Smooth muscle cell (in vitro differentiated cells): ENCODE measurements around the gene CELF2. TPM values are rescaled to one million over a fixed set of nuclear protein-coding genes. Genes with fewer than 3 reads are reported as not detected.

ENCODE experiments used
- DNase-seq: peaks from one replicate; lab custom pipeline; 2025; ENCODE audit not compliant: unreplicated experiment; lab: John Stamatoyannopoulos, UW
- H2AFZ ChIP-seq: fragments of 200-600 bp; sonication (generic); 2 replicates; pipeline ENCODE4 v1.6.0; 2016; ENCODE audit warnings: antibody characterized with exemption, low read depth, mild to moderate bottlenecking
- H3F3A ChIP-seq: fragments of 200-600 bp; sonication (generic); 2 replicates; pipeline ENCODE4 v1.6.0; 2017; ENCODE audit warnings: antibody characterized with exemption, low read depth
- H3K27ac ChIP-seq: fragments of 200-600 bp; sonication (generic); 2 replicates; pipeline ENCODE4 v1.5.1; 2016; ENCODE audit warnings: low read depth, mild to moderate bottlenecking
- H3K27me3 ChIP-seq: fragments of 200-600 bp; sonication (generic); 2 replicates; pipeline ENCODE4 v1.6.1; 2016; ENCODE audit warnings: low read depth, mild to moderate bottlenecking
- H3K36me3 ChIP-seq: fragments of 200-600 bp; sonication (generic); 2 replicates; pipeline ENCODE4 v1.5.1; 2016; ENCODE audit warnings: low read depth
- H3K4me1 ChIP-seq: fragments of 200-600 bp; sonication (generic); 2 replicates; pipeline ENCODE4 v1.5.1; 2016; ENCODE audit warnings: low read depth
- H3K4me2 ChIP-seq: fragments of 200-600 bp; sonication (generic); 2 replicates; pipeline ENCODE4 v1.6.0; 2016; ENCODE audit warnings: mild to moderate bottlenecking
- H3K4me3 ChIP-seq: fragments of 200-600 bp; sonication (generic); 2 replicates; pipeline ENCODE4 v1.5.1; 2016; ENCODE audit warnings: mild to moderate bottlenecking
- H3K79me2 ChIP-seq: fragments of 200-600 bp; sonication (generic); 2 replicates; pipeline ENCODE4 v1.6.0; 2016; ENCODE audit warnings: low read depth, mild to moderate bottlenecking
- H3K9ac ChIP-seq: fragments of 200-600 bp; sonication (generic); 2 replicates; pipeline ENCODE4 v1.6.0; 2016; ENCODE audit warnings: low read depth
- H3K9me3 ChIP-seq: fragments of 200-600 bp; sonication (generic); replicated peaks from 2 replicates; pipeline ENCODE4 v1.5.1; 2016; ENCODE audit warnings: low read depth
- H4K20me1 ChIP-seq: fragments of 200-600 bp; sonication (generic); 2 replicates; pipeline ENCODE4 v1.6.0; 2016; ENCODE audit warnings: low read depth
- WGBS: methylation state at CpG from one replicate; pipeline ENCODE4 v1.1.7; 2016; ENCODE audit warnings: low lambda C conversion rate; 5-methylcytosine and 5-hydroxymethylcytosine counted together
- polyA plus RNA-seq: library from polyadenylated mRNA; unstranded; fragments of >200 nt; fragmentation: Nextera tagmentation; extraction: Ambion mirVana; gene quantifications from 2 replicates; pipeline ENCODE4 v1.2.1, GENCODE V29; 2016
- total RNA-seq: library from RNA; depleted of rRNA; stranded (reverse); fragments of >200 nt; gene quantifications from 2 replicates; pipeline ENCODE4 v1.2.3, GENCODE V29; 2014
- TF ChIP-seq, protein P1 (sequence below): fragments of 200-600 bp; sonication (generic); IDR thresholded peaks from 2 replicates; pipeline ENCODE4 v1.5.1; 2017; ENCODE audit warnings: borderline replicate concordance, mild to moderate bottlenecking, antibody characterized with exemption; ENCODE audit not compliant: insufficient read depth, poor library complexity, severe bottlenecking

Gene CELF2
- total and polyA plus RNA-seq, 2 experiments from 2014 or later = 3.0 to 4.7 TPM

DNA sequence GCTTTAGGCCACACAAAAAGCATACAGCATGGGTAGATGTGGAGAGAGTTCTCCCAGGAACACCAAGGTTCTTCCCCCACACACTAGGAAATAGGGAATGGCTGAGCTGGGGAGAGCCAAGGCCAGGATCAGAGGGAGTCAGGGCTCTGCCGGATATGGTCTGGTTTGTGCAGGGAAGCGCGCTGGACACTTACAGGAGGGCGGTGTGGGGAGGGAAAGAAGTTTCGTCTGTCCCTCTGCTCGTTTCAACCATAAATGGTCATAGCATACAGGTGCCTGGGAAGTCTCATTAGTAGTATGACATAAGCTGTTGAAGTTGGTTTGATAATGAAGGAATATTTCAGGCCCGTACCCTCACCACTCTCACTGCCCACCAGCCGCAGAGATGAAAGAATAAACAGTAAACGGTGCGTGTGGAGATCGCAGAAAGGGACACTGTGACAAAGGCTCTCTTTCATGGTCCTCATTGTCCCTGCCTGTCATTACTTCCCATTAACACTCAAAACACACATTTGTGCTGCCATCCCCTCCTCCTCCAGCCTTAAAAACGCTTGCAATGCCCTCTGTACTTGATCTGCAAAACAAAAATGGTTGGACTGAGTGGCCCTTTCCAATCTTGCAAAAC is 207.2 kb downstream of the CELF2 start:
- DNase-seq = no peak
- Histone ChIP-seq H3K9ac (no peak overlapping the region), H3F3A (no peaks in the 10 kb centered on the region), H4K20me1 (no peaks in the 10 kb centered on the region), H2AFZ (no peak overlapping the region), H3K4me3 (no peak overlapping the region), H3K9me3 (no peaks in the 10 kb centered on the region), H3K4me2 (no peak overlapping the region), H3K79me2 (no peaks in the 10 kb centered on the region), H3K27ac (no peak overlapping the region), H3K36me3 (no peaks in the 10 kb centered on the region), H3K27me3 (peaks cover 11% of the 10 kb centered on the region), H3K4me1 (no peaks in the 10 kb centered on the region)
- TF ChIP-seq, protein P1, sequence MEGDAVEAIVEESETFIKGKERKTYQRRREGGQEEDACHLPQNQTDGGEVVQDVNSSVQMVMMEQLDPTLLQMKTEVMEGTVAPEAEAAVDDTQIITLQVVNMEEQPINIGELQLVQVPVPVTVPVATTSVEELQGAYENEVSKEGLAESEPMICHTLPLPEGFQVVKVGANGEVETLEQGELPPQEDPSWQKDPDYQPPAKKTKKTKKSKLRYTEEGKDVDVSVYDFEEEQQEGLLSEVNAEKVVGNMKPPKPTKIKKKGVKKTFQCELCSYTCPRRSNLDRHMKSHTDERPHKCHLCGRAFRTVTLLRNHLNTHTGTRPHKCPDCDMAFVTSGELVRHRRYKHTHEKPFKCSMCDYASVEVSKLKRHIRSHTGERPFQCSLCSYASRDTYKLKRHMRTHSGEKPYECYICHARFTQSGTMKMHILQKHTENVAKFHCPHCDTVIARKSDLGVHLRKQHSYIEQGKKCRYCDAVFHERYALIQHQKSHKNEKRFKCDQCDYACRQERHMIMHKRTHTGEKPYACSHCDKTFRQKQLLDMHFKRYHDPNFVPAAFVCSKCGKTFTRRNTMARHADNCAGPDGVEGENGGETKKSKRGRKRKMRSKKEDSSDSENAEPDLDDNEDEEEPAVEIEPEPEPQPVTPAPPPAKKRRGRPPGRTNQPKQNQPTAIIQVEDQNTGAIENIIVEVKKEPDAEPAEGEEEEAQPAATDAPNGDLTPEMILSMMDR = no peak
- WGBS = 76% methylated on average over 12 of the region's 12 CpGs

DNA sequence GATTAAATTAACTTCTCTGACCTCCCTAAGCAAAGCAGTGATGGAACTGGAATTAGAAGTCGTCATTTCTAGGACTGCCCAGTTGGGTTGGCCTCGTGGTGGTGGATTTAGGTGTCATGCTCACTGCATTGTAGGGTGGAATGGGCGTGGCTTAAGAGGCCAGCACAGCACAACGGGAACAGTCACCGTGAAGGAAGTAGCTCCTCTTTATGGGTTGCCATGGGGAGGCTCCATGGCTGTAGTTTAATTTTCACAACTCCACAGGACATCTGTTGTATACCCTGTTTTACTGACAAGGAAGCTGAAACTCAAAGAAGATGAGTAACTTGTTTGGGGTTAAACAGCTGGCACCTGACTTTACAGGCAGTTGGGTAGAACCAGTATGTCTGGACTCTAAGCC is 208.3 kb downstream of the CELF2 start:
- Histone ChIP-seq H3K36me3 (no peaks in the 10 kb centered on the region), H3K4me1 (no peaks in the 10 kb centered on the region), H3K9me3 (no peaks in the 10 kb centered on the region), H3K27ac (no peak overlapping the region), H3K4me2 (no peak overlapping the region), H3K79me2 (no peaks in the 10 kb centered on the region), H3K27me3 (peaks cover 14% of the 10 kb centered on the region), H3K4me3 (no peak overlapping the region), H3F3A (no peaks in the 10 kb centered on the region), H4K20me1 (no peaks in the 10 kb centered on the region), H3K9ac (no peak overlapping the region), H2AFZ (no peak overlapping the region)
- DNase-seq = no peak
- TF ChIP-seq, protein P1 = no peak
- 77% methylated on average over 5 of the region's 5 CpGs for WGBS

DNA sequence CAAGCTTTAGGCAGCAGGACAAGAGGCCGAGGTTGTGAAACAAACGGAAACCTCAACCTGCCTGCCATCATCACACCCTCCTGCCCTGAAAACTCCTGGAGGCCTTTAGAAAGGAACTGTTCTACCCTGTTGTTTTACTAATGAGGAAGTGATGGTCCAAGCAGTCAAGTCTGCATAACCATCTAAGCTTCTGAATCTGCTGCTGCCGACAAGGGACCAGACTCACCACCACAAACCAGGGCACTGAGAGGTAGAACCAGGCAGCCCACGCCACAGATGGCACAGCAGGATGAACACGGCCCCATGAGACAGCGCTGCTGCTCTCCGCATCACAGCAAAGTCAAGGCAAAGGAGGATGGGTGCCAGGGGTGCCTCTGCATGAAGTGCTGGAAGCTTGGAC is 209.4 kb downstream of the CELF2 start:
- Histone ChIP-seq H3K36me3 (no peaks in the 10 kb centered on the region), H3K4me2 (no peak overlapping the region), H4K20me1 (no peaks in the 10 kb centered on the region), H3K4me3 (no peak overlapping the region), H3F3A (no peaks in the 10 kb centered on the region), H3K9me3 (no peaks in the 10 kb centered on the region), H3K27me3 (peaks cover 19% of the 10 kb centered on the region), H2AFZ (no peak overlapping the region), H3K4me1 (no peaks in the 10 kb centered on the region), H3K9ac (no peak overlapping the region), H3K79me2 (no peaks in the 10 kb centered on the region), H3K27ac (no peak overlapping the region)
- TF ChIP-seq, protein P1 = no peak
- no peak for DNase-seq
- whole genome bisulfite sequencing = 99% methylated on average over 7 of the region's 7 CpGs

DNA sequence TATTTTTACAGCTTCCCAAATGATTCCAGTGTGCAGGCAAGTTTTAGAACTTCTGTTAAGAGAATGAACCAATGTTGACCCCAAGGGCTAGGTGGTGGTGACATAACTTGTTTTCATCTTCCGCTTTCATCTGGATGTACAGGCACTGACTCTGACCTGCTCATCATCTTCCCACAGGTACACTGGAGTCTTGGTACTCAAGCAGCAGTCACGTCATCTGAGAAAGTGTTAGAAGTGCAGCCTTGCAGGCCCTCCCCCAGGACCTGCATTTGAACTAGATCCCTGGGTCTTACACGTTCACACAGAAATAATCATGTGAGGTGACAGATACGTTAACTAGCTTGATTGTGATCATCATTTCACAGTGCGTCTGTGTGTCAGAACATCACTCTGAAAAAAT is 212.2 kb downstream of the CELF2 start:
- H2AFZ ChIP-seq = no peak overlapping the region
- no peak overlapping the region for H3K4me3 ChIP-seq
- H3K4me2 ChIP-seq = no peak overlapping the region
- H3K27me3 ChIP-seq = peaks cover 19% of the 10 kb centered on the region
- TF ChIP-seq, protein P1 = no peak
- no peaks in the 10 kb centered on the region for H3K9me3 ChIP-seq
- H3F3A ChIP-seq = no peaks in the 10 kb centered on the region
- no peak overlapping the region for H3K27ac ChIP-seq
- no peaks in the 10 kb centered on the region for H3K79me2 ChIP-seq
- H3K36me3 ChIP-seq = no peaks in the 10 kb centered on the region
- no peaks in the 10 kb centered on the region for H4K20me1 ChIP-seq
- H3K9ac ChIP-seq = no peak overlapping the region
- H3K4me1 ChIP-seq = no peaks in the 10 kb centered on the region
- WGBS = 96% methylated on average over 5 of the region's 5 CpGs
- DNase-seq = no peak
